Retinal pigment epithelial cell (primary cell): Measurements from ENCODE around the gene TK1.

Experiments used
- DNase-seq: peaks from one replicate; pipeline ENCODE4 v3.0.0-alpha.2; 2010; ENCODE audit warnings: low read depth
- H3K4me3 ChIP-seq: 2 replicates; pipeline ENCODE4 v1.5.1; 2011; ENCODE audit warnings: mild to moderate bottlenecking, low read length, control low read depth, moderate library complexity
- TF ChIP-seq, protein P1 (sequence below): conservative IDR thresholded peaks from 2 replicates; pipeline ENCODE4 v1.5.1; 2011; ENCODE audit warnings: low read depth, low read length, control low read depth, inconsistent platforms

The TK1 gene

DNA sequence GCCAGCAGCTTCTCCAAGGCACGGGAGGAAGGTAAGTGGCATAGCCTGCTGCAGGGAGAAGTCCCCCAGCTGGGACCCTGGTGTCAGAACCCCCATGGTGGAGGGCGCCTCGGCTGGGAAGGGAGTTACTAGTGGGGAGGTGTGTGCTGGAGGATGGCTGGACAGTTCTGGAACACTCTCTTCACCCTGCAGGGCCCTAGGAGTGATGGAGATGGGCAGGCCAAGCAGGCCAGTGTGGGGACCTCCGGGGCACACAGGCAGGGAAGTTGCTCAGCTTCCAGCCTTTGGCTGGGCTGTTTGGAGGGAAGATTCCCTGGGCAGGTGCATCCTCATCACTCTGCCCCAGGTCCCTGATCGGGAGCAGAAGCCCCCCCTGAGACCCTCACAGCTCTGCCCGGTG is 40.0 kb downstream of the TK1 start:
- H3K4me3 ChIP-seq, result no peak overlapping the region
- TF ChIP-seq, protein P1, sequence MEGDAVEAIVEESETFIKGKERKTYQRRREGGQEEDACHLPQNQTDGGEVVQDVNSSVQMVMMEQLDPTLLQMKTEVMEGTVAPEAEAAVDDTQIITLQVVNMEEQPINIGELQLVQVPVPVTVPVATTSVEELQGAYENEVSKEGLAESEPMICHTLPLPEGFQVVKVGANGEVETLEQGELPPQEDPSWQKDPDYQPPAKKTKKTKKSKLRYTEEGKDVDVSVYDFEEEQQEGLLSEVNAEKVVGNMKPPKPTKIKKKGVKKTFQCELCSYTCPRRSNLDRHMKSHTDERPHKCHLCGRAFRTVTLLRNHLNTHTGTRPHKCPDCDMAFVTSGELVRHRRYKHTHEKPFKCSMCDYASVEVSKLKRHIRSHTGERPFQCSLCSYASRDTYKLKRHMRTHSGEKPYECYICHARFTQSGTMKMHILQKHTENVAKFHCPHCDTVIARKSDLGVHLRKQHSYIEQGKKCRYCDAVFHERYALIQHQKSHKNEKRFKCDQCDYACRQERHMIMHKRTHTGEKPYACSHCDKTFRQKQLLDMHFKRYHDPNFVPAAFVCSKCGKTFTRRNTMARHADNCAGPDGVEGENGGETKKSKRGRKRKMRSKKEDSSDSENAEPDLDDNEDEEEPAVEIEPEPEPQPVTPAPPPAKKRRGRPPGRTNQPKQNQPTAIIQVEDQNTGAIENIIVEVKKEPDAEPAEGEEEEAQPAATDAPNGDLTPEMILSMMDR, result no peak
- no peak for DNase-seq

DNA sequence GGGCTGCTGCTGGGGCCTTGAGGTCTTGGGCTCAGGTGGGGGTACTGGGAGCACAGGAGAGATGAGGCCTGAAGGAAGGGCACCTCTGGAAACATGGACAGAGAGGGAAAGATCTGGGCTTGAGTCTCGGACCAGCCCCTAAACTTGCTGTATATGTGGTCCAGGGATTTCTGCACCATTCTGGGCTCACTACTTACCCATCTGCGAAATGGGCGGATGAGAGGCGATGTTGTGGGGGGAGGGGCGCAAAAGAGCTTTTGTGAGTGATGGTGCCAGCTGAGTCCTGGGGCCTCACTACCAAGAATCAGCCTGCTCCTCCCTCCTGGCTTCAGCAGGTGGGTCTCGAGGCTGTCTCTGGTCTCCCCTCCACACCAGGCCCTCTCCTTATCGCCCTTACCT is 40.4 kb downstream of the TK1 start:
- no peak overlapping the region for H3K4me3 ChIP-seq
- TF ChIP-seq, protein P1, result no peak
- DNase-seq, result no peak

DNA sequence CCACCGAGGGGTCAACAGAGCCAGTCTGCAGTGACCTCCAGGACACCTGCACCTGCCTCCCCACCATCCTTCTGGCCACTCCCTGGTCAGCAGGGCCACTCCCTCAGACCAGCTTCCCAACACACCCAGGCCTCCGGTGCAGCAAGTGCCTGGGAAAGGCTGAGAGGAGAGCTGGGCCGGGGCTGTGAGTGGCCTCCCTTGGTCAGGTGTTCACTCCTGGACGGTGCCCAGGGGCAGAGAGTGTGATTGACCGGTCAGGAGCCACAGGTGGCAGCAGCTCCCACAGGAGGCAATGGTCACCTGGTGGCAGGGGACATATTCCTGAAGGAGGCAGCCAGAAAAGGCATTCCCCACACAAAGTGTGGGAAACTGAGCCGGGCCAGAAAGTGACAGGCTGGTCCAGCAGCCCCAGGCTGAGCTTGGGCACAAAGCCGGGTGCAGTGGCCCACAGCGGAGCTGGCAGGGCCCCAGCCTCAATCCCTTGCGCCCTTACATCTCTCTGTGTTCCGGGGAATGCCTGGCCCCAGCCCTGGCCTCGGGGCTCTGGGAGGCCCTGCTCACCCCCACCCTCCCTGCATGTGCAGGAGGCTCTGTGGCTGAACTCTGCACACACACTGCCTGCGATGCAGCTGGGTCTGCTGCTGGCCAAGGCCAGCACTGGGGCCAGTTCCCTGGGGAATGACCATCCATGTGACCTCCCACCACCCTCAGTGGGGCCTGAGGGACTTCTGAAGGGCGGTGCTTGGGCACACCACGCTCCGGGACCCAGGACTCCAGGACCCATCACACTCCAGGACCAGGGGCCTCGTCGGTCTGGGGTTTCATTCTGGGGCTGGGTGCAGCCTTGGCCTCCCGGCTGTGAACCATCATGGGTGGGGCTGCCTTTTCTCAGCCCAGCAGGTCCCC is 41.9 kb downstream of the TK1 start:
- DNase-seq, result no peak
- no peak overlapping the region for H3K4me3 ChIP-seq
- TF ChIP-seq, protein P1, result no peak

DNA sequence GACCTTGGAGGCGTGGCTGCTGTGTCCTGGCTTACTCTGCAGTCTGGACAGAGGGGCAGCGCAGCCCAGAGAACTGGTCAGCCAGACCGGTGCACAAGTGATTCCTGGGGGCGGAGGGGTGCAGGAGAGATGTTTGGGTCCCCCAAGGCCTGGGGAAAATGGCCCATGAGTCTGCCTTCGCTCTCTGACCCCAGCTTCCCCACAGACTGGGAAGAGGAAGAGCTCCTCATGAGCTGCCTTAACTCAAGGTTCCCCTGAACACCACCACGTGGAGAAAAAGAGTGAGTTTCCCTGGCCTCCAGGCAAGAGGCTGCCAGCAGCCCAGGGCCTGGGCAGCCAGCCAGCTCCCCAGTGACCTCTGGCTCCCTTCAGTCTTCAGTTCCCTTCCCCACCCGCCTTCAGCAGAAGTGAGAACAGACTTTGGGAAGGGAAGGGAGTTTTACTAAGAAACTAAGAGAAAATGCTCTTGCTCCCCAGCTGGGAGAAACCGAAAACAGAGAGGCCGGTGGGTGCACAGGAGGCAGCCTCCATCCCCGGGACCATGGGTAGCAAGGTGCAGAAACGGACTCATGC is 42.6 kb downstream of the TK1 start:
- peak; percentile 67 for DNase-seq
- TF ChIP-seq, protein P1, result no peak
- no peak overlapping the region for H3K4me3 ChIP-seq

DNA sequence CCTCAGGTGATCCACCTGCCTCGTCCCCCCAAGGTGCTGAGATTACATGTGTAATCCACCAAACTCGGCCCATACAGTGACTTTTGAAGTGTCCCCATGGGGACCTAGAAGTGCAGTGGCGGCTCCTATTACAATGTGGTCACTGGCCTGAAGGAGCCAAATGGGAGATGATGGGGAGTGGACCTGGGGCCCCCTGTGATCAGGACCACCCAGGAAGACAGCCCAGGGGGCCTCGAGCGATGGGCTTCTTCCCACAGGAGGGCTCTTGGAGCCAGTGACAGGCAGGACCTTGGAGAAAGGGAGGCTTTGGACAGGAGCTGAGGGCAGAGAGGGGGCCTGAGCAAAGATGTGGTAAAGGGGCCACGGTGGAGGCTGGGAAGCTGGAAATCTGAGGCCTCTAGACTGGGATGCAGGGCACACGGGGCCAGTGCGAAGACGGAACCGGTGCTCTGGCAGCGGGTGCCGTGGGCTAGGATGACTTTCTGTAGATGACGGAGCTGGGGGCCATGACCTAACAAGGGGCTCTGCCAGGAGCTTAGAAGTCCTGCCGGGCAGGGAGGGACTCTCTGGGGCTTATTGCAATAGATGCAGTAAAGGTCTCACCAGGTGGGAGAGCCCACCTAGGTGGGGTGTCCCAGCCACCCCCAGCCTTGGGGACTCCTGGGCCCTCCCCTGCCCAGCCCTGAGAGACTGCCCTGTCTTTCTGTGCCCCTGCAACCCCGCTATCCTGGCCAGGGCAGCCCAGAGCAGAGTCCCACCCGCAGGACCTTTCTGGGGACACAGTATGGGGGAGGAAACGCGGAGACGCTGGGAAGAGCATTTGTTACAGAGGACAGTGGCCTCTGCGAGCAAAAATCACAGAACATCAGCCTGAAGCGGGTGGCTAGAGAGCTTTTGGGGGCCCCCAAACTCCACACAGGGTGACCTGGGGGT is 43.4 kb downstream of the TK1 start:
- TF ChIP-seq, protein P1, result no peak
- H3K4me3 ChIP-seq, result no peak overlapping the region

DNA sequence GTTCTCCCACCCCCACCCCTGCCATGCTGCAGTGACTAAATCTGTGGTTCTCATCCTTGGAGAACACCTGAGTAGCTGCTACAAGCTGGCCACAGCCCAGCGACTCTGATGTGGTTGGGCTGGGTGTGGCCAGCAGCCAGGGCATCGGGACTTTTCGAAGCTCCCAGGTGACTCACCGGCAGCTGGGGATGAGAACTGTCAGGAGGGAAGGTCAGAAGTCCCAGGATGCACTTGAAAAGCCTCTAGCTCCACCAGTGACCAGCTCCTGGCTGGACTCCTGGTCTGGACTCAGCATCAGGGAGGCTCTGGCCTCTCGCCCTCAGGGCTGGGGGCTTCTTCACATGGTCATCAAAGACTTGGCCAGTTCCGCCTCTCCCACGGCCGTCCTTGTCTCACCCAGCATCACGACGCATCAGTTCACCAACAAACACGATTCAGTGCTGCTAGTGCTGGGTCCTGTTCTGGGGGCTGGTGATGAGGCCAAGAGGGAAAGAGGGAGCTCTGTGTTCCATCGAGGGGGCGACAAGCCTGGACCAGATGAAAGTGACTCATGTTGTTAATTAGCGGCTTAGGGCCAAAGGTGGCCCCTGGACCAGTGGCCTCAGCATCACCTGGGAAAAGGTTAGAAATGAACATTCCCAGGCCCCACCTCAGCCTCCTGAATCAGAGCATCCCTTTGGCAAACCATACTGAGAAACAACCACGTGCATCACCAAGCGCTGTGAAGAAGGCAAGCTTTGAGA is 44.6 kb downstream of the TK1 start:
- no peak overlapping the region for H3K4me3 ChIP-seq
- TF ChIP-seq, protein P1, result no peak
- no peak for DNase-seq

More for the DNA sequence above, 43.4 kb downstream of the TK1 start:
- no peak for DNase-seq
